Measurements from ENCODE around the gene CDS2. TPM values are rescaled to one million over a fixed set of nuclear protein-coding genes. Genes with fewer than 3 reads are reported as not detected.

CDS2 gene
- total RNA-seq, 1 donor from 2014 or later = 46.9 TPM

DNA sequence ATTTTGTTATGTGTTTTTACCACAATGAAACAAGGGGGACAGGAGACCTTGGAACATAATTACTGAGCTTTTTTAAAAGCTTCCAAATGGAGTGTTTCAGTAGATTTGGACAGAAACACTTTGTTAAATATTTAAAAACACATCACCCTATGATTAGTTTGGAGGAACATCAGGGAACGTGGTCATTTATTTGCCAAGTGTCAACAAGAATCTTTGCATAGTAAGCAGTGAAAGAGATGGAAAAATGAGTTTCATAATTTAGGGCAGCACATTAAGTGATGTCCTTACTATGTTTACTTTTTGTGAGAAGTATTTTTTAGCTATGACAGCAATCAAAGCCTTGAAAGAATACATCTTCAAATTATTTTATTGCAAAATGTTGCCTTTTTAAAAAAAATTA lies 107.3 kb downstream of the CDS2 start:
- Mint-ChIP-seq H3K36me3 (ENCODE audit: low read depth) (no peaks in the 10 kb centered on the region), H3K9me3 (ENCODE audit: low read depth) (no peaks in the 10 kb centered on the region), H3K4me3 (ENCODE audit: unreplicated experiment) (no peak overlapping the region), H3K4me1 (ENCODE audit: low read depth) (no peaks in the 10 kb centered on the region), H3K27ac (ENCODE audit: unreplicated experiment) (no peak overlapping the region), H3K27me3 (ENCODE audit: low read depth) (peaks cover 35% of the 10 kb centered on the region)
- DNase-seq (ENCODE audit: low spot score) = no peak
- TF ChIP-seq, protein P1, sequence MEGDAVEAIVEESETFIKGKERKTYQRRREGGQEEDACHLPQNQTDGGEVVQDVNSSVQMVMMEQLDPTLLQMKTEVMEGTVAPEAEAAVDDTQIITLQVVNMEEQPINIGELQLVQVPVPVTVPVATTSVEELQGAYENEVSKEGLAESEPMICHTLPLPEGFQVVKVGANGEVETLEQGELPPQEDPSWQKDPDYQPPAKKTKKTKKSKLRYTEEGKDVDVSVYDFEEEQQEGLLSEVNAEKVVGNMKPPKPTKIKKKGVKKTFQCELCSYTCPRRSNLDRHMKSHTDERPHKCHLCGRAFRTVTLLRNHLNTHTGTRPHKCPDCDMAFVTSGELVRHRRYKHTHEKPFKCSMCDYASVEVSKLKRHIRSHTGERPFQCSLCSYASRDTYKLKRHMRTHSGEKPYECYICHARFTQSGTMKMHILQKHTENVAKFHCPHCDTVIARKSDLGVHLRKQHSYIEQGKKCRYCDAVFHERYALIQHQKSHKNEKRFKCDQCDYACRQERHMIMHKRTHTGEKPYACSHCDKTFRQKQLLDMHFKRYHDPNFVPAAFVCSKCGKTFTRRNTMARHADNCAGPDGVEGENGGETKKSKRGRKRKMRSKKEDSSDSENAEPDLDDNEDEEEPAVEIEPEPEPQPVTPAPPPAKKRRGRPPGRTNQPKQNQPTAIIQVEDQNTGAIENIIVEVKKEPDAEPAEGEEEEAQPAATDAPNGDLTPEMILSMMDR (IDR thresholded peaks at IDR 0.05) = no peak

DNA sequence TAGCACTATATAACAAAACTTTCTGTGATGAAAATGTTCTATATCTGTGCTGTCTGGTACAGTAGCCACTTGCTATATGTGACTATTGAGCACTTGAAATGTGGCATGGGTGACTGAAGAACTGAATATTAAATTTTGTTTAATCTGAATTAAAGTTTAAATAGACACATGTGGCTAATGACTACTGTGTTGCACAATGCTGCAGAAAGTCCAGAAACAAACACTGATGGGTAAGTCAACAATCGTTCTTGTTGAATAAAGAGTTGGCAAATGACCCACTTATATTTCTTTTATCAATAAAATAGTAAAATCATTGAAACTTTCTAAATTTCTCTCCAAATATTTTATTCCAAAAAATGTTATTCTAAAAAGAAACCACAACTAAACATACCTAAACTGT lies 108.2 kb downstream of the CDS2 start:
- H3K9me3 Mint-ChIP-seq (ENCODE audit: low read depth) = no peaks in the 10 kb centered on the region
- H3K27me3 Mint-ChIP-seq (ENCODE audit: low read depth) = peaks cover 41% of the 10 kb centered on the region
- no peaks in the 10 kb centered on the region for H3K4me1 Mint-ChIP-seq (ENCODE audit: low read depth)
- no peak overlapping the region for H3K27ac Mint-ChIP-seq (ENCODE audit: unreplicated experiment)
- no peaks in the 10 kb centered on the region for H3K36me3 Mint-ChIP-seq (ENCODE audit: low read depth)
- DNase-seq (ENCODE audit: low spot score) = no peak
- H3K4me3 Mint-ChIP-seq (ENCODE audit: unreplicated experiment) = no peak overlapping the region
- TF ChIP-seq, protein P1 (IDR thresholded peaks at IDR 0.05) = no peak

Other genes with a start within 250 kb of the CDS2 start
- 24.0 to 25.1 TPM (median 24.2 TPM) in 3 replicates for gene SLC23A2, start 125.5 kb upstream of the CDS2 start, total RNA-seq
- gene TMEM230, start 13.9 kb upstream of the CDS2 start, total RNA-seq = 92.8 to 118 TPM (median 93.8 TPM) in 3 replicates
- gene PCNA, start 7.0 kb upstream of the CDS2 start, total RNA-seq = 46.3 to 117 TPM (median 49.4 TPM) in 3 replicates
- gene PROKR2, start 189.9 kb downstream of the CDS2 start, total RNA-seq = not detected in 3 replicates